Neural cell (in vitro differentiated cells): ENCODE results near the gene IDH3A. TPM values are rescaled to one million over a fixed set of nuclear protein-coding genes. Genes with fewer than 3 reads are reported as not detected.

Experiments used
- H2AFZ ChIP-seq: fragments of 200-600, 300-800 bp; sonication (generic), shearing (Covaris generic); 2 replicates; pipeline ENCODE4 v1.6.0; 2014; ENCODE audit warnings: low read depth, mild to moderate bottlenecking, antibody characterized with exemption, low read length, moderate library complexity
- H3F3A ChIP-seq: fragments of 200-600 bp; shearing (Covaris generic); 2 replicates; pipeline ENCODE4 v1.6.1; 2016; ENCODE audit warnings: mild to moderate bottlenecking, moderate library complexity, mixed read lengths, antibody characterized with exemption, low read length; ENCODE audit not compliant: insufficient read depth, poor library complexity, severe bottlenecking
- H3K27ac ChIP-seq: fragments of 200-600, 300-800 bp; sonication (generic), shearing (Covaris generic); 2 replicates; pipeline ENCODE4 v1.5.1; 2014; ENCODE audit warnings: mild to moderate bottlenecking, low read length, moderate library complexity
- H3K27me3 ChIP-seq: fragments of 300-800, 200-600 bp; sonication (generic), shearing (Covaris generic); 2 replicates; pipeline ENCODE4 v1.6.0; 2014; ENCODE audit warnings: mild to moderate bottlenecking, low read depth, low read length, moderate library complexity; ENCODE audit not compliant: insufficient read depth
- H3K36me3 ChIP-seq: fragments of 300-800, 200-600 bp; sonication (generic), shearing (Covaris generic); 2 replicates; pipeline ENCODE4 v1.5.1; 2014; ENCODE audit warnings: mild to moderate bottlenecking, antibody characterized with exemption, low read length, moderate library complexity; ENCODE audit not compliant: insufficient read depth
- H3K4me2 ChIP-seq: fragments of 300-800, 200-600 bp; sonication (generic), shearing (Covaris generic); 2 replicates; pipeline ENCODE4 v1.6.0; 2014; ENCODE audit warnings: mild to moderate bottlenecking, low read length
- H3K4me3 ChIP-seq: fragments of 300-800, 200-600 bp; sonication (generic), shearing (Covaris generic); 2 replicates; pipeline ENCODE4 v1.5.1; 2014; ENCODE audit warnings: mild to moderate bottlenecking, low read length, moderate library complexity
- H3K79me2 ChIP-seq: fragments of 200-600 bp; shearing (Covaris generic); replicated peaks from 2 replicates; pipeline ENCODE4 v1.6.0; 2014; ENCODE audit warnings: mild to moderate bottlenecking, low read length, moderate library complexity; ENCODE audit not compliant: insufficient read depth
- H3K9ac ChIP-seq: fragments of 300-800, 200-600 bp; sonication (generic), shearing (Covaris generic); 2 replicates; pipeline ENCODE4 v1.6.1; 2016; ENCODE audit warnings: mild to moderate bottlenecking, low read length, mixed read lengths
- H3K9me2 ChIP-seq: fragments of 200-600 bp; shearing (Covaris generic); 2 replicates; pipeline ENCODE4 v1.6.1; 2016; ENCODE audit warnings: mild to moderate bottlenecking, low read length, mixed read lengths; ENCODE audit not compliant: insufficient read depth
- H3K9me3 ChIP-seq: fragments of 200-600, 300-800 bp; sonication (generic), shearing (Covaris generic); 2 replicates; pipeline ENCODE4 v1.6.1; 2016; ENCODE audit warnings: mild to moderate bottlenecking, mixed run types, low read length, moderate library complexity, mixed read lengths
- H4K20me1 ChIP-seq: fragments of 200-600 bp; shearing (Covaris generic); 2 replicates; pipeline ENCODE4 v1.6.1; 2016; ENCODE audit warnings: mild to moderate bottlenecking, mixed run types; ENCODE audit not compliant: insufficient read depth
- EP300 ChIP-seq: fragments of 450-650 bp; conservative IDR thresholded peaks from 2 replicates; pipeline ENCODE4 v1.6.1; 2014; ENCODE audit warnings: antibody characterized with exemption, mild to moderate bottlenecking, moderate library complexity; ENCODE audit not compliant: poor library complexity, severe bottlenecking
- EZH2 ChIP-seq: fragments of 200-600, 300-800 bp; shearing (Covaris generic), sonication (generic); IDR thresholded peaks from 2 replicates; pipeline ENCODE4 v1.6.1; 2014; ENCODE audit warnings: antibody characterized with exemption, low read length, borderline replicate concordance, mild to moderate bottlenecking; ENCODE audit not compliant: insufficient read depth, poor library complexity, severe bottlenecking
- MXI1 ChIP-seq: fragments of 450-650 bp; conservative IDR thresholded peaks from 2 replicates; pipeline ENCODE4 v1.6.1; 2014; ENCODE audit warnings: antibody characterized with exemption, mild to moderate bottlenecking; ENCODE audit not compliant: poor library complexity, severe bottlenecking
- POLR2AphosphoS5 ChIP-seq: IDR thresholded peaks from 2 replicates; pipeline ENCODE4 v1.6.1; 2012
- RAD21 ChIP-seq: fragments of 450-650 bp; conservative IDR thresholded peaks from 2 replicates; pipeline ENCODE4 v1.6.1; 2014; ENCODE audit warnings: antibody characterized with exemption, mild to moderate bottlenecking, moderate library complexity
- SMC3 ChIP-seq: fragments of 450-650 bp; conservative IDR thresholded peaks from 2 replicates; pipeline ENCODE4 v1.6.1; 2014; ENCODE audit warnings: antibody characterized with exemption, mild to moderate bottlenecking, moderate library complexity; ENCODE audit not compliant: poor library complexity
- TAF1 ChIP-seq: IDR thresholded peaks from 2 replicates; pipeline ENCODE4 v1.6.1; 2012; ENCODE audit warnings: low read depth
- polyA plus RNA-seq: library from polyadenylated mRNA; depleted of rRNA; stranded (reverse); fragments of >200 nt; gene quantifications from 2 replicates; pipeline ENCODE4 v1.2.3, GENCODE V29; 2014
- TF ChIP-seq, protein P1 (sequence below): fragments of 450-650 bp; IDR thresholded peaks from 2 replicates; pipeline ENCODE4 v1.5.1; 2014; ENCODE audit warnings: antibody characterized with exemption, mild to moderate bottlenecking, moderate library complexity; ENCODE audit not compliant: poor library complexity, severe bottlenecking
- TF ChIP-seq, protein P2 (sequence below): IDR thresholded peaks from 2 replicates; pipeline ENCODE4 v1.6.1; 2012; ENCODE audit warnings: borderline replicate concordance

The IDH3A gene
- polyA plus RNA-seq, 1 donor from 2014 or later = 90.7 TPM

DNA sequence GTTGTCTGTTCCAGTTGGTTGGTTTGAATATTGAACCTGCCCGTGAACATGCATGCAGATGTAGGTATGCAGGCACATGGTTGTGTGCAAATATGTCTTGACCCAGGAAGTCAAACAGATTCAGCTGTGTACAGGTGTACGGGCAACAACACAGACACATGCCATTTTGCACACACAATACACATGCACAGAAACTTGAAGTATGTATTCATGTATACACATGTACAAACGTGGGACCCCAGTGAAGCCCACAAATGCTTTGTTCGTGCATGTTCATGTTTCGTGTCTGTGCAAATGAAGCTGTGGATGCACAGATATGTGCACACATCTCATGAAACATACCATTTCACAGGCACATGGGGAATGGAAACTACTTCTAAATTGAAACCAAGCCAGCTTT is 30.7 kb downstream of the IDH3A start:
- no peak overlapping the region for H3K9ac ChIP-seq
- H3F3A ChIP-seq = no peaks in the 10 kb centered on the region
- H3K36me3 ChIP-seq = no peaks in the 10 kb centered on the region
- no peak overlapping the region for H3K4me2 ChIP-seq
- no peaks in the 10 kb centered on the region for H3K27me3 ChIP-seq
- H2AFZ ChIP-seq = no peak overlapping the region
- H3K9me3 ChIP-seq = no peaks in the 10 kb centered on the region
- H3K9me2 ChIP-seq = no peaks in the 10 kb centered on the region
- H4K20me1 ChIP-seq = no peaks in the 10 kb centered on the region
- no peak overlapping the region for H3K4me3 ChIP-seq
- no peak overlapping the region for H3K27ac ChIP-seq
- no peaks in the 10 kb centered on the region for H3K79me2 ChIP-seq
- TF ChIP-seq TAF1 = no peak
- no peak for TF ChIP-seq EZH2
- TF ChIP-seq, protein P1, sequence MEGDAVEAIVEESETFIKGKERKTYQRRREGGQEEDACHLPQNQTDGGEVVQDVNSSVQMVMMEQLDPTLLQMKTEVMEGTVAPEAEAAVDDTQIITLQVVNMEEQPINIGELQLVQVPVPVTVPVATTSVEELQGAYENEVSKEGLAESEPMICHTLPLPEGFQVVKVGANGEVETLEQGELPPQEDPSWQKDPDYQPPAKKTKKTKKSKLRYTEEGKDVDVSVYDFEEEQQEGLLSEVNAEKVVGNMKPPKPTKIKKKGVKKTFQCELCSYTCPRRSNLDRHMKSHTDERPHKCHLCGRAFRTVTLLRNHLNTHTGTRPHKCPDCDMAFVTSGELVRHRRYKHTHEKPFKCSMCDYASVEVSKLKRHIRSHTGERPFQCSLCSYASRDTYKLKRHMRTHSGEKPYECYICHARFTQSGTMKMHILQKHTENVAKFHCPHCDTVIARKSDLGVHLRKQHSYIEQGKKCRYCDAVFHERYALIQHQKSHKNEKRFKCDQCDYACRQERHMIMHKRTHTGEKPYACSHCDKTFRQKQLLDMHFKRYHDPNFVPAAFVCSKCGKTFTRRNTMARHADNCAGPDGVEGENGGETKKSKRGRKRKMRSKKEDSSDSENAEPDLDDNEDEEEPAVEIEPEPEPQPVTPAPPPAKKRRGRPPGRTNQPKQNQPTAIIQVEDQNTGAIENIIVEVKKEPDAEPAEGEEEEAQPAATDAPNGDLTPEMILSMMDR = no peak
- TF ChIP-seq, protein P2, sequence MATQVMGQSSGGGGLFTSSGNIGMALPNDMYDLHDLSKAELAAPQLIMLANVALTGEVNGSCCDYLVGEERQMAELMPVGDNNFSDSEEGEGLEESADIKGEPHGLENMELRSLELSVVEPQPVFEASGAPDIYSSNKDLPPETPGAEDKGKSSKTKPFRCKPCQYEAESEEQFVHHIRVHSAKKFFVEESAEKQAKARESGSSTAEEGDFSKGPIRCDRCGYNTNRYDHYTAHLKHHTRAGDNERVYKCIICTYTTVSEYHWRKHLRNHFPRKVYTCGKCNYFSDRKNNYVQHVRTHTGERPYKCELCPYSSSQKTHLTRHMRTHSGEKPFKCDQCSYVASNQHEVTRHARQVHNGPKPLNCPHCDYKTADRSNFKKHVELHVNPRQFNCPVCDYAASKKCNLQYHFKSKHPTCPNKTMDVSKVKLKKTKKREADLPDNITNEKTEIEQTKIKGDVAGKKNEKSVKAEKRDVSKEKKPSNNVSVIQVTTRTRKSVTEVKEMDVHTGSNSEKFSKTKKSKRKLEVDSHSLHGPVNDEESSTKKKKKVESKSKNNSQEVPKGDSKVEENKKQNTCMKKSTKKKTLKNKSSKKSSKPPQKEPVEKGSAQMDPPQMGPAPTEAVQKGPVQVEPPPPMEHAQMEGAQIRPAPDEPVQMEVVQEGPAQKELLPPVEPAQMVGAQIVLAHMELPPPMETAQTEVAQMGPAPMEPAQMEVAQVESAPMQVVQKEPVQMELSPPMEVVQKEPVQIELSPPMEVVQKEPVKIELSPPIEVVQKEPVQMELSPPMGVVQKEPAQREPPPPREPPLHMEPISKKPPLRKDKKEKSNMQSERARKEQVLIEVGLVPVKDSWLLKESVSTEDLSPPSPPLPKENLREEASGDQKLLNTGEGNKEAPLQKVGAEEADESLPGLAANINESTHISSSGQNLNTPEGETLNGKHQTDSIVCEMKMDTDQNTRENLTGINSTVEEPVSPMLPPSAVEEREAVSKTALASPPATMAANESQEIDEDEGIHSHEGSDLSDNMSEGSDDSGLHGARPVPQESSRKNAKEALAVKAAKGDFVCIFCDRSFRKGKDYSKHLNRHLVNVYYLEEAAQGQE = no peak
- no peak for TF ChIP-seq RAD21
- TF ChIP-seq EP300 = no peak
- no peak for TF ChIP-seq SMC3
- no peak for TF ChIP-seq MXI1
- TF ChIP-seq POLR2AphosphoS5 = no peak

DNA sequence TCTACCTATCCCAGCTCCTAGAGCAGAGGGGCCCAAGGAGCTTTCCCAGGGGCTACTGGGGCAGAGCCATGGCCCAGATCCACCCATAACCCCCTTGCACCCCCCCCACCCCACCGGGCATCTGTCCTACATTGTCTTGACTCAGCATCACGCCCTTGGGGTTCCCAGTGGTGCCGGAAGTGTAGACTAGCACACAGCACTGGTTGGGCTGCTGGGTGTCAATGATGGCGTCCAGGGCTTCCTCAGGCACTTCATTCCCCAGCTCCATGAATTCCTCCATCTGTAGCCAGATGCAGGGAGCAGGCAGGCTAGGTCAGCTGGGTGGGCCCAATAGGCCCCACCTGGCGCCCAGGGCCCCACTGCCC is 33.2 kb downstream of the IDH3A start:
- no peak overlapping the region for H3K4me2 ChIP-seq
- H4K20me1 ChIP-seq = no peaks in the 10 kb centered on the region
- no peak for TF ChIP-seq EZH2
- H2AFZ ChIP-seq = no peak overlapping the region
- no peaks in the 10 kb centered on the region for H3K9me3 ChIP-seq
- H3K27me3 ChIP-seq = no peaks in the 10 kb centered on the region
- H3K27ac ChIP-seq = no peak overlapping the region
- no peaks in the 10 kb centered on the region for H3K79me2 ChIP-seq
- H3K36me3 ChIP-seq = no peaks in the 10 kb centered on the region
- H3K4me3 ChIP-seq = no peak overlapping the region
- H3K9ac ChIP-seq = no peak overlapping the region
- no peaks in the 10 kb centered on the region for H3K9me2 ChIP-seq
- H3F3A ChIP-seq = no peaks in the 10 kb centered on the region

DNA sequence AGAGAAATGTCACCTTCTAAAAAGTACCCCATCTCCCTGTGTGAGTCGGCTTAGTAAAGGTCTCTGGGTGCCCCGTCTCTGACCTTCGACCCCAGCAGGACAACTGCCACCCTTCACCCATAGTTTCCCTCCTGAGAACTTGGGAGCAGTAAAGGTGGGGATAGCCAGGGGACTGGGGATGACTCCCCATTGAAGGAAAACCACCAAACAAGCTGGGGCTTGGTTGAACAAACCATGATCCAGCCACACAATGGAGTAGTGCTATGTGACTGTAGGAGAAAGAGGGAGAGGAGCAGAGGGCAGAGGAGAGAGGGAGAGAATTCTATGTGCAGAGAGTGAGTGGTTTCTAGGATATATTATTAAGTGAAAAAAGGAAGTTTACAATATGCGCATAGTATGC is 33.7 kb downstream of the IDH3A start:
- H3K9me2 ChIP-seq = no peaks in the 10 kb centered on the region
- no peak overlapping the region for H3K4me2 ChIP-seq
- H3K27ac ChIP-seq = no peak overlapping the region
- no peaks in the 10 kb centered on the region for H3K36me3 ChIP-seq
- TF ChIP-seq EP300 (no peak), EZH2 (no peak), POLR2AphosphoS5 (no peak), SMC3 (no peak), RAD21 (no peak), TAF1 (no peak), MXI1 (no peak)
- TF ChIP-seq, protein P1 = no peak
- TF ChIP-seq, protein P2 = no peak
- H3K9me3 ChIP-seq = no peaks in the 10 kb centered on the region
- H4K20me1 ChIP-seq = no peaks in the 10 kb centered on the region
- H3K4me3 ChIP-seq = no peak overlapping the region
- no peaks in the 10 kb centered on the region for H3F3A ChIP-seq
- no peak overlapping the region for H2AFZ ChIP-seq
- H3K79me2 ChIP-seq = no peaks in the 10 kb centered on the region
- no peaks in the 10 kb centered on the region for H3K27me3 ChIP-seq
- H3K9ac ChIP-seq = no peak overlapping the region
